A673 (cell line): ENCODE results near the gene FBXO31.

ENCODE experiments used
- CTCF ChIP-seq: fragments of 300-800, 200-600 bp; sonication (generic); conservative IDR thresholded peaks from 2 replicates; pipeline ENCODE4 v1.5.1; 2017; ENCODE audit warnings: low read depth, mild to moderate bottlenecking, antibody characterized with exemption, low read length, moderate library complexity, mixed read lengths
- EZH2 ChIP-seq: fragments of 200-600 bp; sonication (generic); IDR thresholded peaks from 2 replicates; pipeline ENCODE4 v1.6.1; 2017; ENCODE audit warnings: borderline replicate concordance, low read depth, mild to moderate bottlenecking, mixed read lengths, antibody characterized with exemption, low read length; ENCODE audit not compliant: poor library complexity, severe bottlenecking

- TF ChIP-seq CTCF (no peak), EZH2 (no peak)
Observed at GRCh38 chr16:87328846-87329245, 54.7 kb downstream of the FBXO31 start.
